GM18511 (cell line): ENCODE results near the gene IL15.
"Not testable (repeated sequence)": the region's sequence is repeated elsewhere in the genome, so short reads cannot be mapped to it uniquely, and the experiment has no call there.

Source experiments
- ATAC-seq: cut with Tn5 transposase; IDR thresholded peaks from one replicate; pipeline ENCODE4 v1.9.1; 2021; ENCODE audit warnings: mild to moderate bottlenecking, moderate library complexity; ENCODE audit not compliant: unreplicated experiment

Gene IL15

GRCh38 chr4:141692081-141692480 is 55.7 kb downstream of the IL15 start:
- no peak for ATAC-seq

GRCh38 chr4:141697116-141697515 is 60.7 kb downstream of the IL15 start:
- ATAC-seq, result no peak

GRCh38 chr4:141702472-141703182 is 66.2 kb downstream of the IL15 start:
- ATAC-seq, result no peak

- ATAC-seq, result no peak
Measured at GRCh38 chr4:141703497-141703896, 67.1 kb downstream of the IL15 start.

GRCh38 chr4:141705048-141705746 is 68.8 kb downstream of the IL15 start:
- ATAC-seq, result peak; percentile 78

GRCh38 chr4:141705747-141706377 is 69.5 kb downstream of the IL15 start:
- peak; percentile 67 for ATAC-seq

GRCh38 chr4:141706445-141706844 is 70.1 kb downstream of the IL15 start:
- ATAC-seq, result peak; percentile 1

GRCh38 chr4:141711211-141711610 is 74.8 kb downstream of the IL15 start:
- ATAC-seq, result no peak

GRCh38 chr4:141713185-141713584 is 76.8 kb downstream of the IL15 start:
- ATAC-seq, result no peak

- ATAC-seq, result no peak
Measured at GRCh38 chr4:141713771-141714445, 77.5 kb downstream of the IL15 start.

GRCh38 chr4:141719585-141719984 is 83.2 kb downstream of the IL15 start:
- no peak for ATAC-seq

GRCh38 chr4:141721174-141721573 is 84.8 kb downstream of the IL15 start:
- no peak for ATAC-seq

GRCh38 chr4:141724646-141725045 is 88.3 kb downstream of the IL15 start:
- ATAC-seq, result no peak

GRCh38 chr4:141727420-141727819 is 91.0 kb downstream of the IL15 start:
- ATAC-seq, result no peak

- ATAC-seq, result peak; percentile 53
Measured at GRCh38 chr4:141730805-141731204, 94.4 kb downstream of the IL15 start.

GRCh38 chr4:141731481-141731880 is 95.1 kb downstream of the IL15 start:
- ATAC-seq, result no peak

GRCh38 chr4:141739636-141740035 is 103.3 kb downstream of the IL15 start:
- no peak for ATAC-seq

GRCh38 chr4:141746026-141746425 is 109.6 kb downstream of the IL15 start:
- no peak for ATAC-seq

- ATAC-seq, result not testable (repeated sequence)
Measured at GRCh38 chr4:141751806-141752205, 115.4 kb downstream of the IL15 start.

GRCh38 chr4:141757287-141757686 is 120.9 kb downstream of the IL15 start:
- ATAC-seq, result no peak

- ATAC-seq, result no peak
Measured at GRCh38 chr4:141759796-141760425, 123.5 kb downstream of the IL15 start.
